Esophagus mucosa (tissue), 1 donor: Measurements from ENCODE around the gene ARGFX. TPM values are rescaled to one million over a fixed set of nuclear protein-coding genes. Genes with fewer than 3 reads are reported as not detected.
"Not testable (repeated sequence)": the region's sequence is repeated elsewhere in the genome, so short reads cannot be mapped to it uniquely, and the experiment has no call there.

ENCODE experiments used
- ATAC-seq: fragments of 200-7000 bp; cut with Tn5 transposase; one replicate; pipeline ENCODE4 v1.9.1; 2020
- total RNA-seq: library from RNA; stranded (reverse); gene quantifications from one replicate; pipeline ENCODE4 v1.2.4, GENCODE V29; 2023
- donor health status: DM: yes; HTN: yes; CAD: no.

The ARGFX gene
- total RNA-seq, result not detected

GRCh38 chr3:121567649-121568048, at the start of gene ARGFX:
Gene ARGFX, plus strand, starts transcription at chr3:121567949. Its CDS starts 2,765 bp downstream, at chr3:121570714.
- ATAC-seq, result no peak

DNA sequence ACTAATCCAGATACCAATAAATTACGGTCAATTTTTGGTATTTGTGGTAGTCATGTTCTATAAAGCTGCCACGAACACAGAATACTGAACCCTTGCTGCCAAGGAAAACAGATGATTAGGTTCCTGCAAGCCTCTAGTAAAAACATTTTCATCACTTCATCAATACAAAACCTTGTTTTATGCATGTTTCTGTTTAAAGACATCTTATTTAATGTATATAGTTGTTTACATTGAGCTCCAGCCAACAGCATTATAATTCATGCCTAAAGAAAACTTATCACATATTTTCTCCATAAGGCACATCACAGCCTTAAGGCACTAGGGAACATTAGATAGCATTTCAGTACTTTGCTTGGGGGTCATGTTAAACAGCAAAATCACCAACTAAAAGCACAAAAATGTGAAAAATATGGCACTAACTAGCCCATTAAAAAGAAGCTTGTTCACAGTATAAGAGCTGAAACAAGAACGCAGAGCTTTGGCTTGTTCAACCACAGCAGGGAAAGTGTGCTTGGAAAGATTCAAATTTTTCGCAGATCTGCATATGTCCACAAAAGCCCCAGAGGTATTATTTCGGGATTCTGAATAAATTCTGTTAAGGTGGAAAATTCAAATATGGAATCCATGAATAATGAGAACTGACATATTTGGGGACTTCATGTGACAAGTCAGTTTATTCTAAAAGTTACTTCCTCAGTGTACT, 49.6 kb upstream of the ARGFX start:
- ATAC-seq, result no peak

DNA sequence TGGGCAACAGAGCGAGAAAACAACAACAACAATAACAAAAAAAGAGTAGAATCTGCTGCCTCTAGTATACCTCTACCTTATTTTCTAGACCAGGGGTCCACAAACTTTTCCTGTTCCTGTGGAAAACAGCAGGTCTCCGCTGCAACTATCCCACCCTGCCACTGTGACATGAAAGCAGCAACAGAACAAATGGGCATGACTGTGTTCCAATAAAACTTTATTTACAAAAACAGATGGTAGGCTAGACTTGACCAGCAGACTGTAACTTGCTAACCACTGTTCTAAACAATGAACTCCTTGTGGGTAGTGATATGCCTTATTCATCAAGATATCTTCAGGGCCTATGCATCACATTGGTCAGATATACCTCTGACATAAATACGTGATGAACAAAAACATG, 47.2 kb upstream of the ARGFX start:
- no peak for ATAC-seq

- ATAC-seq, result peak; percentile 32
These were observed 38.4 kb upstream of the ARGFX start for GRCh38 chr3:121529308-121529707.

- ATAC-seq, result no peak
These were observed 36.5 kb upstream of the ARGFX start for GRCh38 chr3:121531269-121531668.

DNA sequence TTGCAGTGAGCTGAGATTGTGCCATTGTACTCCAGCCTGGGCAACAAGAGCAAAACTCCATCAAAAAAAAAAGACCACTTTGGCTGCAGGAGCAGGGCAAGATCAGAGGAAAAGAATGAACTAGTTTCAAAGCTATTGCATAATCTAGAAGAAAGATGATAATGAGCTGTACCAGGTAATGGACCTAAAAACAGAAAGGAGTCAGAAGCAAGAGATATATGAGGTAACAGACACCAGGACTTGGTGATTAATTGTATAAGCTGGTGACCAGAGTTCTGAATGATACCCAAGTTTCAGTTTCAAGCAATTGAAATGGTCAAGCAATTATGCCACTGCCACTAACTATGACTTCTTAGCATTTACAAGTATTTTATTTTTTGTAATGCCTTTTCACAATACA, 24.8 kb upstream of the ARGFX start:
- ATAC-seq, result no peak

- no peak for ATAC-seq
These were observed 22.6 kb upstream of the ARGFX start for GRCh38 chr3:121545049-121545573.

GRCh38 chr3:121545574-121546455, 21.9 kb upstream of the ARGFX start, which contains the start of gene POLQ:
Gene POLQ, minus strand, starts transcription at chr3:121545988. Its CDS starts 111 bp downstream, at chr3:121545877.
- peak; percentile 96 for ATAC-seq

DNA sequence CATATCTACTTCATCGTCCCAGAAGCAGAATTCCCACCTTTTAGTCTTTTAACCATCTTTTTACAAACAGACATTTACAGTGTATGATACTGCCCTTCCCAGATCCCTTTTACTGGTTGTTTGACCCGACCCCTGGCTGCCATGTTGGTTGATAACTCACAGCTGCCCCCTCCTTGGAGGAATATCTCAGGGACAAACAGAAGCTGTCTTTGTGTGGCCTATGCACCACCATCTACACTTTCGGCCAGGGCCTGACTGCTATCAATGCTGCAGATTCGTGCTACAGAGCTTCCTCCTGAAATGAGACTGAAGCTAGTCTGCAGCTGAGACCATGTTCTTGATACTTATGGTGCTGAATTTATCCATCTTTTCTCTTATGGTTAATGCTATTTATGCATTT, 15.4 kb upstream of the ARGFX start:
- no peak for ATAC-seq

DNA sequence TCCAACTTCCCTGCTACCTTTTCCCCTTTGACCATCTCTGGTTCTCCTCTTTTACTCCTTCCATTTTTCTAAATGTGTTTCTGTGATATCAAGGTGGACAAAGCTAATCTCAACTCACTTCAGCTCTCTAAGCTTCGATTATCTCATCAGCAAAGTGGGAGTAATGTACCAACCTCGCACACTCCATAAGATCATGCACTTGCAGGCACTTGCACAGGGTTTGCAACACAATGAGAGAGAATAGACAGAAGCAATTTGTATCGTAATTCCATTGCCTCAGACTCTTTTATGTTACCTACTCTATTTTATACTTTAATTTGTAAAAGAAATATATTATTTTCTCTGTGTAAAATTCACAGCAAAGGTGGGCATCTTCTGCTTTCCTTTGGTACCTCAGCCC, 15.0 kb upstream of the ARGFX start:
- ATAC-seq, result no peak

GRCh38 chr3:121557426-121557934, 10.3 kb upstream of the ARGFX start:
- no peak for ATAC-seq

- no peak for ATAC-seq
These were observed 5.6 kb upstream of the ARGFX start for GRCh38 chr3:121562148-121562547.

- peak; percentile 69 for ATAC-seq
These were observed 976 bp upstream of the ARGFX start for GRCh38 chr3:121566773-121567172.

- ATAC-seq, result peak; percentile 79
These were observed 6.7 kb downstream of the ARGFX start for GRCh38 chr3:121574449-121574848.

DNA sequence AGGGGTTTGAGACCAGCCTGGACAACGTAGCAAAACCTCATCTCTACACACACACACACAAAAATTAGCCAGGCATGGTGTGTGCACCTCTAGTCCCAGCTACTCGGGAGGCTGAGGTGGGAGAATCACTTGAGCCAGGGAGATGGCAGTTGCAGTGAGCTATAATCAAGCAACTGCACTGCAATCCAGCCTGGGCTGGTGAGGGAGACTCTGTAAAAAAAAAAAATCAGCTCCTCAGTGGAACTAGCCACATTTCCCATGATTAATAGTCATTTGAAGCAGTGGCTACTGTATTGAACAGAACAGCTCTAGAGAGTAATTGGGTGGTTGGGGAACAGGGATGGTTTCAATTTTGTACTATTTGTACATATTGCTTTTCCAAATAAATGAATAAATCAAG, 13.9 kb downstream of the ARGFX start:
- ATAC-seq, result no peak

DNA sequence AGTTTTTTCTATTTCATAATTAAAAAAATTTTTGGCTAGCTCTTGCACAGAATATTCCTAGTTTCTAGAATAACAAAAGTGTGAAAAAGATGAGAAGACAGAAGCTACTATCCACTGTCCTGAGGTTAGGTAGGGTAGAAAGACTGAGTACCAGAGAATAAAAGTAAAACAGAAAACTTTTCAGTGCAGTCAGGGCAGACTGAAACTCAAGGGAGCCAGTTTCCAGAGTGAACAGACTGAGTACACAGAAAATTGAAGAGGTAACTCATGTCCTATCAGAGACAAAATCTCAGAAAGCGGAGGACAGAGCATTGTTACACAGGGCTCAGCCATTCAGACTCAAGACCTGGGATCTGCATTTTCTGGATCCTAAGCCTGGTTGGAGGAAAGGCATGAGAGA, 16.7 kb downstream of the ARGFX start:
- ATAC-seq, result no peak

DNA sequence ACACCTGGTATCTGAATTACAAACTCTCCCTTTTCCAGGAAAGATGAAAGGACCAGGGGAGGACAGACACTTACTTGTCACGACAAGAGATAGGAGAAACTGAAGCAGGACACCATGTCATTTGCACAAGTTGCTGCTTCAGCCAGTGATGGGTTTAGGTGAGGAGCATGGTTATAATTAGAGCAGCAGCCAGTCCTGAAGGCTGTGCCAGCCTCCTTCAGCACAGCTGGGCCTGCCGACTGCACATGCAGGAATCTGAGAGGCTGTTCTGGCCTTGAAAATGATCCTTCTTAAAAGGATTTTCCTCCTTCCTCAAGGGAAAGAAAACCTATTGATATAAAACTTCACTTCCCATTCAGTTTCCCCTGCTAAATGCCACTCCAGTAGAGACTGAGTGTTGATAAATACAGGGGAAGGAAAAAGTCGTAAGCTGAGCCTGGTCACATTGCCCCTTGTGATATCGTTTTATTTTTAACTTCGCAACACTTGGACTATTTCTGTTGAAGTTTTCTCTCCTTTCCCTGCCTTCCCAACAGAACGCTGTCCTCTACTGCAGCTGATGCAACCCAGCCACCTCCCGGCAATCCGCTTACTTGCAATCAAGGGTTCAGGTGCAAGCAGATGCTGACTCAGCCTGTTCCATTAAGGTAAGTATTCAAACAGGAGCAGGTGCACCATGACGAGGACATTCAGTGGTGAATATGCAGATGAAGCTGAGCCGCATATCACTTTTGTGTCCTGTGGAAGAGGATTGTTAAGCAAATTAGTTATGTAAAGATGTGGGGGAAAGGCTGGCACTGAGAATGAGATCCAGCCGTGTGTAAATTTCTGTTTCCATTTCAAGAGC, 25.3 kb downstream of the ARGFX start, which contains the start of gene FBXO40:
FBXO40 (plus strand) TSS at position 524 of the 847 bp plus-strand sequence. CDS start 27,197 bp downstream, outside the sequence.
- no peak for ATAC-seq

- ATAC-seq, result not testable (repeated sequence)
These were observed 26.1 kb downstream of the ARGFX start for GRCh38 chr3:121593806-121594205.

DNA sequence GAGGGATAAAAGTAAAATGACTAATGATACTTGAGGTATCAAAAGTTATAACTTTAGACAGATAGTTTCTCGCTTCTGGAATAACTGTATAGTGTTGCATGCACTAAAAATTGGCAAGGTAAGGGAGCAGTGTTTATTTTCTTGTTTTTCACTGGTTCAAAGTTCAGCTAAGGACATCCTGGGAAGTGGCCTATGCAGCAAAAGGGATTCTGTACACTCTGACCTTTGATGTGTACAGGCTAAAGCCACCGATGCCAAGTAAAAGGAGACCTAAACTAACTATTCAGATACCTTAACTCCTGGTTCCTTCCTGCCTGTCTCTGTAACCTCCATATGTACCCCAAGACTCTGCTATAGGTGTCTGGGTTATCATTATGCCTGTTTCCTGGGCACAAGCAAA, 27.1 kb downstream of the ARGFX start:
- ATAC-seq, result no peak

DNA sequence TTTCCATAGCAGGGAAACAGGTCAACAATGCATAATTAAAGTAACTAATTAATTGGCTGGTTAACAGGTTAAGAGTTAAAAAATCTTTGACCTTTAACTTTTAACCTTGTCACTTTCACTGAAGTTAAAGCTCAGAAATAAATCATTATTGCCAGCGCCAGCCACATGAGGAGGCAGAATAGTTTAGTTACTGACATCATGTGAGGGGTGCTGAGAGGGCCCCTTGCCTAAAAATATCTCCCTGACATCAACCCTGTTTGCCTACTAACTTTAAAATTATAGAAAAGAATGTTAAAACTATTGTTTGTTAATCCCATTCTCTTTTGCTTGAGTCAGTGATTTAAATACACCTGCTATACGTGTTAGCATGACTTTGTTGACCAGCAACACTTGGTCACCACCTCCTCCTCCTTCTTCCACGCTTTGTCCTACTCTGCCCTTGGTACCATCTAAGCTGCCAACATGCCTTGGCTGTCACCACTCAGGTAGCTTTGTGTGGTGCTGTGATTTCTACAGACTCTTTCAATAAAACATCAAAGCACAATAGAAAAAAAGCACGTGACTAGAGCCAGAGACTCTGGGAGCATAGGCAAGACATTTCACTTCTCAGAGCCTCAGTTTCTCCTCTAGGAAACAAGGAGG, 28.1 kb downstream of the ARGFX start:
- no peak for ATAC-seq

DNA sequence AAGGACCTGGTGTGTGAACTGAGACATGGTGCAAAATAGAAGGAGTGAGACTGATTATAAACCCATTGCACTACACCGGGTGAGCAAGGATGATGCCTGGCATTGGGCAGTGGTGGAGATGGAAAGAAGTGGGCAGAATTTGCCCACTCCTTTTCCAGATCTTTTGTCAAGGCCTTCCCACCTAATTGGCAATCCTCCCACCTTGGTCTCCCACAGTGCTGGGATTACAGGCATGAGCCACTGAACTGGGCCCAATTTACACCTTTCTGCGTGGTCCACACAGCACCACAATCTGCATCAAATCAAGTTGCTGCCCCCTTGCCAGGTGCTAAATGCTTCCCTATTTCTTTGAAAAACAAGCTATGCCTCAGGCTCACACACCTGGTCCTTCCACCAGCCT, 30.8 kb downstream of the ARGFX start:
- no peak for ATAC-seq

DNA sequence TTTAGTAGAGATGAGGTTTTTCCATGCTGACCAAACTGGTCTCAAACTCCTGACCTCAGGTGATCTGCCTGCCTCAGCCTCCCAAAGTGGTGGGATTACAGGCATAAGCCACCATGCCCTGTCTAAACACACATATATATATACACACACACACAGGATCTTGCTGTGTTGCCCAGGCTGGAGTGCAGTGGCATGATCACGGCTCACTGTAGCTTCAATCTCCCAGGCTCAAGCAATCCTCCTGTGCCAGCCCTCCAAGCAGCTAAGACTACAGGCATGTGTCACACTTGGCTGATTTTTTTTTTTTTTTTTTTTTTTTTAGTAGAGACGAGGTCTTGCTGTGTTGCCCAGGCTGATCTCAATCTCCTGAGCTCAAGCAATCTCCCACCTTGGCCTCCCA, 32.2 kb downstream of the ARGFX start:
- ATAC-seq, result not testable (repeated sequence)
